Adrenal gland (tissue), 12 donors: Measurements from ENCODE around the gene SLC10A3. TPM values are rescaled to one million over a fixed set of nuclear protein-coding genes. Genes with fewer than 3 reads are reported as not detected.

Experiments used
- DNase-seq, 7 donors: peaks; one replicate each; pipeline ENCODE4 v3.0.0-alpha.2; 2019 to 2020
- H3K27ac ChIP-seq, 5 donors: fragments of 200-600 bp; sonication (generic) in 4 of 5; 1 replicate in 3 of 5; 2 replicates in 2 of 5; pipeline versions ENCODE4 v1.5.1 to v1.8.0; 2016 to 2020; ENCODE audit warnings: mild to moderate bottlenecking in 1 of 5
- H3K27me3 ChIP-seq: fragments of 200-600 bp; 2 replicates; pipeline ENCODE4 v1.8.0; 2021
- H3K36me3 ChIP-seq, 2 donors: fragments of 200-600 bp; replicated peaks in 1 of 2; 1 replicate in 1 of 2; 2 replicates in 1 of 2; pipeline versions ENCODE4 v1.5.1 to v1.8.0; 2018 to 2022
- H3K4me1 ChIP-seq, 2 donors: fragments of 200-600 bp; replicated peaks in 1 of 2; 1 replicate in 1 of 2; 2 replicates in 1 of 2; pipeline versions ENCODE4 v1.5.1 to v1.8.0; 2018 to 2021
- H3K4me3 ChIP-seq, 4 donors: fragments of 200-600 bp; sonication (generic) in 3 of 4; one replicate each; pipeline ENCODE4 v1.5.1; 2016 to 2018
- H3K9me3 ChIP-seq, 3 donors: fragments of 200-600 bp; sonication (generic) in 1 of 3; replicated peaks in 1 of 3; 1 replicate in 2 of 3; 2 replicates in 1 of 3; pipeline versions ENCODE4 v1.5.1 to v1.8.0; 2016 to 2021
- POLR2A ChIP-seq, 2 donors: fragments of 450-650 bp; IDR thresholded peaks; one replicate each; pipeline ENCODE4 v1.6.1; 2017; ENCODE audit warnings: antibody characterized with exemption in 2 of 2, mild to moderate bottlenecking in 2 of 2, moderate library complexity in 1 of 2
- WGBS, 4 donors: extraction: QIAGEN DNeasy Blood & Tissue Kit in 2 of 4; methylation state at CpG; one replicate each; pipeline versions ENCODE4 v1.1.5 to v1.1.7; 2013 to 2017; 5-methylcytosine and 5-hydroxymethylcytosine counted together
- intact Hi-C, 2 donors: fragments of 100-400 bp; cut with DNase I; formaldehyde crosslinking; loops; one replicate each; pipeline versions ENCODE4 v1.14.1 to v1.15.0; 2022 to 2023
- polyA plus RNA-seq, 3 donors: library from polyadenylated mRNA; stranded (reverse); fragments of 200-250 nt in 2 of 3; fragments of 350-450 nt in 1 of 3; fragmentation: Illumina TruSeq in 1 of 3; extraction: RNeasy Lipid Tissue Mini Kit (QIAGEN cat#74804) in 1 of 3; gene quantifications; one replicate each; pipeline ENCODE4 v1.2.3, GENCODE V29; 2013 to 2014
- total RNA-seq, 9 donors: library from RNA; depleted of rRNA in 4 of 9; stranded (reverse); fragments of >200 nt in 4 of 9; fragments of 120-200 nt in 1 of 9; fragmentation: NEBNext Ultra II Directional in 1 of 9; extraction: Animal tissue kit (Norgen Biotek cat#: 25700) in 1 of 9; gene quantifications; one replicate each; pipeline versions ENCODE4 v1.1.0 to v1.2.4, GENCODE V29; 2013 to 2023
- TF ChIP-seq, protein P1 (sequence below), 6 experiments: fragments of 450-650 bp in 4 of 6; fragments of 200-600 bp in 2 of 6; sonication (generic) in 1 of 6; IDR thresholded peaks; 1 replicate in 5 of 6; 2 replicates in 1 of 6; pipeline versions ENCODE4 v1.5.1 to v1.8.0; 2016 to 2021; ENCODE audit warnings: antibody characterized with exemption in 6 of 6, mild to moderate bottlenecking in 2 of 6, moderate library complexity in 1 of 6
- donor health status: healthy with polysubstance abuse.
- donor health status: Bipolar disorder and iron deficiency.
- donor health status: DM: yes; HTN: yes; CAD: no.
- donor health status: DM: no; HTN: no; CAD: no.
- donor health status: DM: no; HTN: no; CAD: no.
- donor health status: DM: yes; HTN: yes; CAD: no.

Gene SLC10A3
- total and polyA plus RNA-seq, 12 donors = 8.7 to 33.4 (median 27.8) TPM

DNA sequence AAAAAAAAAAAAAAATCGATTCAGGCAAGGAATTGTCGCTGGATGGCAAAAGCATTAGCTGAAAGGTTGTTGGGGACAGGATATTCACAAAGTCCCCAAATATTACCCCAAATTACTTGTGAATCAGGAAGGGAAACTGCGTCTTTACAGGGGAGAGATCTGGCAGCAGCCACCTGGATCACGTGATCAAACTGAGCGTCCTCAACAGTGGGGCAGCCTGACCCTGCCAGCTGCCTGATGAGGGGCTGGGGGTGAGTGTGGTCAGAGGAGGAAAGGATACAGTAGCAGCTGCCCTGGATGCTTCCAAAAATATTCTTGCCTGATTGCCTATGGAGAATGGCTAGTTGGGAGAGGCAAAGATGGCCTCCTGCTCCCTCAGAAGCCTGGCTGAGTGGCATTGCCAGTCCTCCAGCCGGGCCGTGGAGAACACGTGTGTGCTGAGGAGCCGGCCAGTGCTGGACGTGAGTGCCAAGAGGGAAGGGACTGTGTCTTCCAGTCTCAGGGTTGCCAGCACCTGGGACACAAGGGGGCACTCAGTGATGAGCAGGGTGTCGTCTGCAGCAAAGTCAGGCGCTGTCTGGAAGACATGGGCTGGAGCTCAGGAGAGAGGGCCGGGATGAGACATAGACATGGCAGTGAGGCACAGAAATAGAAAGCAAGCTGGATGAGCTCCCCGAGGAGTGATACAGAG is 8.4 kb downstream of the SLC10A3 start:
- no peaks in the 10 kb centered on the region for H3K36me3 ChIP-seq
- peak in 1 of 7 donors; percentile 14 for DNase-seq
- no peaks in the 10 kb centered on the region for H3K9me3 ChIP-seq
- WGBS, 4 donors = 64 to 79% (median 75%) methylated on average over 9 to 14 of the region's 14 CpGs
- H3K27ac ChIP-seq = peak overlapping the region in 2 of 5 donors; percentile 45 to 64
- no peaks in the 10 kb centered on the region for H3K27me3 ChIP-seq
- no peak for TF ChIP-seq POLR2A (IDR thresholded peaks at IDR 0.05)
- TF ChIP-seq, protein P1, sequence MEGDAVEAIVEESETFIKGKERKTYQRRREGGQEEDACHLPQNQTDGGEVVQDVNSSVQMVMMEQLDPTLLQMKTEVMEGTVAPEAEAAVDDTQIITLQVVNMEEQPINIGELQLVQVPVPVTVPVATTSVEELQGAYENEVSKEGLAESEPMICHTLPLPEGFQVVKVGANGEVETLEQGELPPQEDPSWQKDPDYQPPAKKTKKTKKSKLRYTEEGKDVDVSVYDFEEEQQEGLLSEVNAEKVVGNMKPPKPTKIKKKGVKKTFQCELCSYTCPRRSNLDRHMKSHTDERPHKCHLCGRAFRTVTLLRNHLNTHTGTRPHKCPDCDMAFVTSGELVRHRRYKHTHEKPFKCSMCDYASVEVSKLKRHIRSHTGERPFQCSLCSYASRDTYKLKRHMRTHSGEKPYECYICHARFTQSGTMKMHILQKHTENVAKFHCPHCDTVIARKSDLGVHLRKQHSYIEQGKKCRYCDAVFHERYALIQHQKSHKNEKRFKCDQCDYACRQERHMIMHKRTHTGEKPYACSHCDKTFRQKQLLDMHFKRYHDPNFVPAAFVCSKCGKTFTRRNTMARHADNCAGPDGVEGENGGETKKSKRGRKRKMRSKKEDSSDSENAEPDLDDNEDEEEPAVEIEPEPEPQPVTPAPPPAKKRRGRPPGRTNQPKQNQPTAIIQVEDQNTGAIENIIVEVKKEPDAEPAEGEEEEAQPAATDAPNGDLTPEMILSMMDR (IDR thresholded peaks at IDR 0.05) = no peak
- no peak overlapping the region for H3K4me3 ChIP-seq
- H3K4me1 ChIP-seq = peaks cover 5 to 9% of the 10 kb centered on the region in 2 donors
- intact Hi-C loops = no loop called here

- intact Hi-C loops = no loop called here
These were observed 9.2 kb downstream of the SLC10A3 start for GRCh38 chrX:154481195-154481594.

GRCh38 chrX:154478728-154479622 is 11.5 kb downstream of the SLC10A3 start, which contains the start of gene LAGE3:
Gene LAGE3, minus strand, starts transcription at chrX:154479281. Its CDS starts 366 bp downstream, at chrX:154478915.
- H3K4me3 ChIP-seq = peak within 1 kb of the TSS in 2 of 4 donors; percentile 34 to 64
- no peaks in the 10 kb centered on the region for H3K4me1 ChIP-seq
- 2 to 50% (median 21%) methylated on average over 9 to 84 of the region's 85 CpGs for WGBS, 4 donors
- H3K27me3 ChIP-seq = no peaks in the 10 kb centered on the region
- H3K36me3 ChIP-seq = no peaks in the 10 kb centered on the region
- TF ChIP-seq, protein P1 (IDR thresholded peaks at IDR 0.05) = no peak
- peak in 1 of 2 donors; percentile 86 for TF ChIP-seq POLR2A (IDR thresholded peaks at IDR 0.05)
- no peaks in the 10 kb centered on the region for H3K9me3 ChIP-seq
- intact Hi-C loops = no loop called here
- peak; percentile 93 to 96 (median 95) for DNase-seq
- H3K27ac ChIP-seq = peak within 1 kb of the TSS; percentile 38 to 90 (median 78)

More at GRCh38 chrX:154481195-154481594, 9.2 kb downstream of the SLC10A3 start:
- WGBS, 4 donors = 31 to 71% (median 50%) methylated on average over 5 of the region's 5 CpGs
- Histone ChIP-seq H3K9me3 (no peaks in the 10 kb centered on the region), H3K4me3 (no peak overlapping the region), H3K27ac (peak overlapping the region; percentile 17 to 76 (median 53)), H3K36me3 (no peaks in the 10 kb centered on the region), H3K27me3 (no peaks in the 10 kb centered on the region), H3K4me1 (peaks cover 5 to 9% of the 10 kb centered on the region in 2 donors)
- peak in 6 of 7 donors; percentile 60 to 81 (median 68) for DNase-seq
- TF ChIP-seq, protein P1 (IDR thresholded peaks at IDR 0.05) = no peak
- TF ChIP-seq POLR2A (IDR thresholded peaks at IDR 0.05) = peak in 1 of 2 donors; percentile 65
